OCI-LY3 (cell line): ENCODE measurements around the gene CDH23.

Experiments used
- EZH2phosphoT487 ChIP-seq: fragments of 200-600 bp; shearing (Covaris generic); IDR thresholded peaks from 2 replicates; pipeline ENCODE4 v1.6.1; 2018; ENCODE audit warnings: antibody characterized with exemption, mixed run types, low read depth
- TF ChIP-seq, protein P1 (sequence below): fragments of 200-600, 300-600 bp; sonication (generic); IDR thresholded peaks from 2 replicates; pipeline ENCODE4 v1.5.1; 2014; ENCODE audit warnings: antibody characterized with exemption, low read length, low read depth

GRCh38 chr10:71576842-71577241 is 180.1 kb downstream of the CDH23 start:
- TF ChIP-seq, protein P1, sequence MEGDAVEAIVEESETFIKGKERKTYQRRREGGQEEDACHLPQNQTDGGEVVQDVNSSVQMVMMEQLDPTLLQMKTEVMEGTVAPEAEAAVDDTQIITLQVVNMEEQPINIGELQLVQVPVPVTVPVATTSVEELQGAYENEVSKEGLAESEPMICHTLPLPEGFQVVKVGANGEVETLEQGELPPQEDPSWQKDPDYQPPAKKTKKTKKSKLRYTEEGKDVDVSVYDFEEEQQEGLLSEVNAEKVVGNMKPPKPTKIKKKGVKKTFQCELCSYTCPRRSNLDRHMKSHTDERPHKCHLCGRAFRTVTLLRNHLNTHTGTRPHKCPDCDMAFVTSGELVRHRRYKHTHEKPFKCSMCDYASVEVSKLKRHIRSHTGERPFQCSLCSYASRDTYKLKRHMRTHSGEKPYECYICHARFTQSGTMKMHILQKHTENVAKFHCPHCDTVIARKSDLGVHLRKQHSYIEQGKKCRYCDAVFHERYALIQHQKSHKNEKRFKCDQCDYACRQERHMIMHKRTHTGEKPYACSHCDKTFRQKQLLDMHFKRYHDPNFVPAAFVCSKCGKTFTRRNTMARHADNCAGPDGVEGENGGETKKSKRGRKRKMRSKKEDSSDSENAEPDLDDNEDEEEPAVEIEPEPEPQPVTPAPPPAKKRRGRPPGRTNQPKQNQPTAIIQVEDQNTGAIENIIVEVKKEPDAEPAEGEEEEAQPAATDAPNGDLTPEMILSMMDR = no peak
- no peak for TF ChIP-seq EZH2phosphoT487
